Endothelial cell (in vitro differentiated cells): ENCODE data around the gene MAP2K1. TPM values are rescaled to one million over a fixed set of nuclear protein-coding genes. Genes with fewer than 3 reads are reported as not detected.

Experiments used
- DNase-seq: peaks from one replicate; pipeline ENCODE4 v3.0.0; 2021; ENCODE audit warnings: low spot score
- H3K27ac Mint-ChIP-seq: one replicate; pipeline ENCODE4 v1.8.0; 2021; ENCODE audit warnings: mixed read lengths, inconsistent platforms; ENCODE audit not compliant: unreplicated experiment
- H3K27me3 Mint-ChIP-seq: one replicate; pipeline ENCODE4 v1.8.0; 2021; ENCODE audit warnings: mild to moderate bottlenecking, moderate library complexity, mixed read lengths, inconsistent platforms; ENCODE audit not compliant: unreplicated experiment
- H3K36me3 Mint-ChIP-seq: one replicate; pipeline ENCODE4 v1.8.0; 2021; ENCODE audit warnings: mild to moderate bottlenecking, low read depth, mixed read lengths, inconsistent platforms; ENCODE audit not compliant: unreplicated experiment
- H3K4me1 Mint-ChIP-seq: one replicate; pipeline ENCODE4 v1.8.0; 2021; ENCODE audit warnings: mild to moderate bottlenecking, mixed read lengths, inconsistent platforms; ENCODE audit not compliant: unreplicated experiment
- H3K4me3 Mint-ChIP-seq: one replicate; pipeline ENCODE4 v1.8.0; 2021; ENCODE audit warnings: mild to moderate bottlenecking, mixed read lengths, inconsistent platforms; ENCODE audit not compliant: unreplicated experiment
- H3K9me3 Mint-ChIP-seq: one replicate; pipeline ENCODE4 v1.8.0; 2021; ENCODE audit warnings: mixed read lengths, inconsistent platforms; ENCODE audit not compliant: unreplicated experiment
- CTCF ChIP-seq: fragments of 200-600 bp; sonication (generic); IDR thresholded peaks from one replicate; pipeline ENCODE4 v1.5.0; 2021; ENCODE audit warnings: antibody characterized with exemption; ENCODE audit not compliant: unreplicated experiment
- total RNA-seq: library from RNA; stranded (reverse); fragmentation: NEBNext Ultra II Directional; extraction: Animal tissue kit (Norgen Biotek cat#: 25700); gene quantifications from one replicate; pipeline ENCODE4 v1.2.1, GENCODE V29; 2021; ENCODE audit not compliant: unreplicated experiment

The MAP2K1 gene
- total RNA-seq, 1 donor from 2014 or later, result 139 TPM

DNA sequence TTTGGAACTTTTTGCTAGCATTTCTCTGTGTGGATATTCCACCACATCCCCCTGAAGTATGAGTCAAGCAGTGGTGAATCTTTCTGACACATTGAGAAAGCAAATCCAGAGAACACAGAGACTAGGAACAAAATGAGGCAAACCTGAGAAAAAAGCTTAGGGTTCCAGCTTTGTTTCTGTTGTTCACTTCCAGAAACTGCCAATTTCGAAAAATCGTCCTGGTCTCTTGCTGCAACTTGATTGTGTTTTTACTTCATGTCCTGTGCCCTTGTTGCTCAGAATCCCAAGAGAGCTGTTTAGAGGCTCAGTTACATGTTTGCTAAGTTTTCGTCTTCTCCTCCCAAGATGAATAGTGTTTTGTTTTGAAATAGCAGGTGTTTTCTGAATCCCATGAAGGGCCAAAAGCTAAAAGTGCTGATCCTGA is 13.7 kb downstream of the MAP2K1 start:
- Mint-ChIP-seq H3K4me1 (peaks cover 57% of the 10 kb centered on the region), H3K27ac (peak overlapping the region; percentile 26), H3K9me3 (no peaks in the 10 kb centered on the region), H3K4me3 (no peak overlapping the region), H3K36me3 (peaks cover 18% of the 10 kb centered on the region), H3K27me3 (peaks cover 2% of the 10 kb centered on the region)
- no peak for TF ChIP-seq CTCF
- no peak for DNase-seq

DNA sequence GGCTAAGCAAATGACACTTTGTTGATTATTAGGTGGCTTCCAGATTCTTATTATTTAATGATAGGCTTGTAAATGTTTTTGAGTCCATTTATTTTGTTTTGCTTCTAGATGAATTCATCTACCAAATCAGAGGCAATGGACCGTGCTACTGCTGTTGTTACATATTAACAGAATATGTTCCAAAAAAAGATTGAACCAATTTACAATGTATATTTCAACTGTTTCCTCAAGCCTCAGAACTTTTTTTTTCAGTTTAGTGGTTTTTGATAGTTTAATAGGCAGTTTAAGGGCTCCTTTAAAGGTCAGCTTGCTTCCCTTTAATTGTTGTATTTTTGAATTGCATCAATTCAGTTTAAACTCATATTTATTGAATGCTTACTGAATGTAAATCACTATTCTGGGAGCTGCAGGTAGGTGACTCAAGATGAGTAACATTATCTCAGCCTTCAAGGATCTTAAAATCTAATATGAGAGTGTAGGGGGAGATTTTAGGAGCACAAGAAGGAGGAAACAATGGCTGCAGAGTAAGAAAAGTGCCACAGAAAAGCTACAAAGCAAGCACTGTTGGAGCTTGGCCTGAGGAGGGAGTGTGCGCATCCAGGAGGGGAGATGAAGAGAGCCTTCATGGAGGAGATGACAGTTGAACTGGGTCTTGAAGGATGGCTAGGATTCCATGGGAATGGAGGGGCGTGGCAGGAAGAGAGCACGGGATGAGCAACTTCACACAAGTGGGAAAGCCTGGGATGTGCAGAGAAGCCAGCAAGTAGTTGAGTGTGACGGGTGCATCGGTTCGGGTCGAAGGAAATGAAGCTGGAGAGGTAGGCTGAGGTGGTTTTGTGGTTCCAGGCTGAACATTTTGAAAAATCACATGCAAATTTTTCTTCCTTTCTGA is 14.7 kb downstream of the MAP2K1 start:
- no peak for TF ChIP-seq CTCF
- H3K36me3 Mint-ChIP-seq, result peaks cover 18% of the 10 kb centered on the region
- H3K4me3 Mint-ChIP-seq, result peak overlapping the region; percentile 33
- H3K27me3 Mint-ChIP-seq, result peaks cover 2% of the 10 kb centered on the region
- peak overlapping the region; percentile 39 for H3K27ac Mint-ChIP-seq
- no peaks in the 10 kb centered on the region for H3K9me3 Mint-ChIP-seq
- no peak for DNase-seq
- peaks cover 66% of the 10 kb centered on the region for H3K4me1 Mint-ChIP-seq

DNA sequence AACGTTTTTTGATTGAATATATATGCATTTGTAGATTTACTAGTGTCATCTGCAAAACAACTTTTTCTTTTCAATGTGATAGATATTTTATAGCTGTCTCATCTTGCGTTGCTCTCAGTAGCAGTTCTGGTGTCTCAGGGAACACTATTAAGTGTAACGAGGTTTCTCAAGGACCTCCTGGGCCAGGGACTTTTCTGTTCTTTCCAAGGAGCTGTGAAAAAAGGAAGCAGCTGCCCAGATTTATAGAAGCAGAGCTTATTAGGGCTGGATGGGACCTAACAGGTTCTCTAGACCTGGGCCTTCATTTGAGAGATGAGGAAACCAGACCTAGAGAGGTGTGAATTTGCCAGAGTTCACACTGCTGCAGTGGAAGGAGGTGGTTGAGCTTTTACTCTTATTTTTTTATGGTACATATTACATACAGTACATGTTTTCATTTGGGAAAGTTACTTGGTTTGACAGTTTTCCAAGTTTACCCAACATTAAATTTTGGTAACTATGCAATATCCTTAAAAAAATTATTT is 16.1 kb downstream of the MAP2K1 start:
- peaks cover 13% of the 10 kb centered on the region for H3K36me3 Mint-ChIP-seq
- DNase-seq, result no peak
- no peaks in the 10 kb centered on the region for H3K27me3 Mint-ChIP-seq
- TF ChIP-seq CTCF, result no peak
- peak overlapping the region; percentile 94 for H3K27ac Mint-ChIP-seq
- no peaks in the 10 kb centered on the region for H3K9me3 Mint-ChIP-seq
- peaks cover 72% of the 10 kb centered on the region for H3K4me1 Mint-ChIP-seq
- H3K4me3 Mint-ChIP-seq, result peak overlapping the region; percentile 24

GRCh38 chr15:66403323-66403722 is 16.6 kb downstream of the MAP2K1 start:
- peaks cover 13% of the 10 kb centered on the region for H3K36me3 Mint-ChIP-seq
- no peaks in the 10 kb centered on the region for H3K9me3 Mint-ChIP-seq
- H3K27me3 Mint-ChIP-seq, result no peaks in the 10 kb centered on the region
- DNase-seq, result no peak
- H3K27ac Mint-ChIP-seq, result peak overlapping the region; percentile 94
- peaks cover 74% of the 10 kb centered on the region for H3K4me1 Mint-ChIP-seq
- no peak overlapping the region for H3K4me3 Mint-ChIP-seq
- no peak for TF ChIP-seq CTCF

- Mint-ChIP-seq H3K36me3 (peaks cover 18% of the 10 kb centered on the region), H3K4me1 (peaks cover 82% of the 10 kb centered on the region), H3K27me3 (no peaks in the 10 kb centered on the region), H3K9me3 (no peaks in the 10 kb centered on the region), H3K4me3 (no peak overlapping the region), H3K27ac (peak overlapping the region; percentile 94)
- DNase-seq, result no peak
- TF ChIP-seq CTCF, result no peak
Observed at GRCh38 chr15:66404122-66404521, 17.4 kb downstream of the MAP2K1 start.
